GM21528 (cell line): ENCODE data around the gene CXorf58.
A peak's percentile ranks its signal among the peaks of the same experiment; 100 is the strongest.
"Not testable (repeated sequence)": the region's sequence is repeated elsewhere in the genome, so short reads cannot be mapped to it uniquely, and the experiment has no call there.

Experiments used
- ATAC-seq: cut with Tn5 transposase; IDR thresholded peaks from one replicate; pipeline ENCODE4 v1.9.1; 2021; ENCODE audit warnings: mild to moderate bottlenecking, moderate library complexity; ENCODE audit not compliant: unreplicated experiment, low FRiP score

CXorf58 gene, protein sequence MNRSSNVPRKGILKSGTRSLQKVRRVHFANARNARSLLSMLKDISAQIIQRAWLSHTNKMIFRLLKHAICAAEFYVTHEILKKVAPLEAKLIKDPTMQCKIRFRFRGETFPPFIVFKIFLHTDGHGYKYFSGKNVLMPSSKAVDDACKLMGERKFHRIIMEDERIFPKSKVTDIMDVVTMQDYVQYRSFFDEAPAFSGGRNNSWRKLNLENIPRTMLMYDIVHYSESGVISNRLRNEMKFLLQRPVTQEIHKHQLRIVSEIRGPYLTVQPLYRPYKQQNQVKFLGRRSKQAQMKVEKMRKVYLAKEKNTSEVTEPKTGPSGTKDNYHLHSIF

GRCh38 chrX:23907498-23908218 is at the start of gene CXorf58, which contains the start of gene APOO:
CXorf58 (plus strand) TSS chrX:23908006; CDS start chrX:23910303, 2,297 bp downstream.
APOO (minus strand) TSS chrX:23907938; CDS start chrX:23907702, 236 bp downstream.
- ATAC-seq = peak; percentile 95

DNA sequence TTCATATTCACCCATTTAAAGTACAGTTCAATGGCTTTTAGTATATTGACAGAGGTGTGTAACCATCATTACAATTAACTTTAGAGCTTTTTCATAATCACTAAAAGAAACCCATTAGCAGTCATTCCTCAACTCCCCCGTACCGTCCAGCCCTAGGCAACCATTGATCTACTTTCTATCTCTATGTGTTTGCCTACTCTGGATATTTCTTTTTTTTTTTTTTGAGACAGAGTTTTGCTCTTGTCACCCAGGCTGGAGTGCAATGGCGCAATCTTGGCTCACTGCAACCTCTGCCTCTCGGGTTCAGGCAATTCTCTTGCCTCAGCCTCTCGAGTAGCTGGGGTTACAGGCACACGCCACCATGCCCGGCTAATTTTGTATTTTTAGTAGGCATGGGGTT is 48.6 kb upstream of the CXorf58 start:
- ATAC-seq = not testable (repeated sequence)

- ATAC-seq = no peak
Observed at GRCh38 chrX:23861215-23861896, 46.5 kb upstream of the CXorf58 start.

GRCh38 chrX:23861952-23862351 is 45.9 kb upstream of the CXorf58 start:
- not testable (repeated sequence) for ATAC-seq

GRCh38 chrX:23864742-23865326 is 43.0 kb upstream of the CXorf58 start:
- ATAC-seq = no peak

DNA sequence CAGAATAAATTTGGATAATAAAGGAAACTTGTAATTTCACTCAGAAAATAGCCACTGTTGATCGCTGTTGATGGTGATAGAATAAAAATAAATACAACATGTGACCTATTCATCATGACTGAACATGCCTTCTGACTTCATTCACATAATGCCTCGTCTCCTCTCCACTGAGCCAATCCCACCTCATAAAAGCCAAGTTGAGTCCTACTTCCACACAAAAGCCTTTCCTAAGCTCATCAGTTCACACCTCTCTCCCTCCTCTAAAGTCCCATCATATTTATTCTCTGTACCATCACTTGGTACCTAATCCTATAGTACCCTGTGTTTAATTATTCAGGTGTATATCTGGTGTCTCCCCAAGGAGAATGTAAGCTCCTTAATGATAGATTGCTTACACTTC is 37.8 kb upstream of the CXorf58 start:
- no peak for ATAC-seq

GRCh38 chrX:23871905-23872546 is 35.8 kb upstream of the CXorf58 start:
- no peak for ATAC-seq

- no peak for ATAC-seq
Observed at GRCh38 chrX:23879380-23880090, 28.3 kb upstream of the CXorf58 start.

DNA sequence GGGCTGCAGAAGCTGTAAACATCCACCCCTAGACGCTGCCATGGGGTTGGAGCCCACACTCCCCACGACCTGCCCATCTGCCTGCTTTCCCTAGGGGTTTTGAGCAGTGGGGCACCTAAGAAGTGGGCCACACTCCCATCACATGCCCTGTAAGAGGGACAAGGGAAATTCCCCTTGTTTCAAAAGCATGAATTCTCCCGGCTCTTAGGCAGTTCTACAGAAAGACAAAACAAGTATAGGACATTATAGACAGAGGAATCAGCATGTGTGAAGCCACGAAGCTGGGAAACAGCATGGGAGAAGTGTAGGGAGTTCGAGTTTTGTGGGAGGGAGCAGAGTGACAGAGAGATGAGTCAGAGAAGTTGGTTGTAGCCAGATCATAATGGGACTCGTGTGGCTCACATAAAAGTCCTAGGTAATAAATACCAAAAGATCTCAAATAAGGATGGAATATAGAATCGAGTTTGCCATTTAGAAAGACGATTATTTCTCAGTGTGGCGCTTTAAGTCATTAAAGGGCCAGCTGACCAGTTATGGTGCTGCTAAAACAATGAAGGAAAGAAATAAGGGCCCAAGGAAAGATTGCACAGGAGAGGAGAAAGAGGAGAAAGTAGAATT is 24.0 kb upstream of the CXorf58 start:
- ATAC-seq = no peak

GRCh38 chrX:23884427-23885024 is 23.3 kb upstream of the CXorf58 start:
- no peak for ATAC-seq

DNA sequence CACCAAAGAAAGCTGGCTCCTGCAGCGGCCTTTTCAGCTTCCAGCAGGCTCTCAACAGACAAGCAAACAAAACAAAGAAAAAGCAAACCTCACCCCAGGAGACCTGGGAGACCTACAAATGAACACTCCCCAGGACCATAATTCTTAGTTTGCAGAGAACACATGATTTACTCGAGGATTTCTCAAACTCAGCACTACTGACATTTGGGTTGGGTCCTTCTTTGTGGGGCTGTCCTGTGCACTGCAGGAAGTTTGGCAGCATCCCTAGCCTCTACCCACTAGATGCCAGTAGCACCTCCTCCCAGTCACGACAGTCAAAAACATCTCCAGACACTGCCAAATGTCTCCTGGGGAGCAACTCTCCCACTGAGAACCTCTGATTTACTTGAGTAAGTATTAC is 22.0 kb upstream of the CXorf58 start:
- no peak for ATAC-seq

- no peak for ATAC-seq
Observed at GRCh38 chrX:23887451-23887850, 20.4 kb upstream of the CXorf58 start.

DNA sequence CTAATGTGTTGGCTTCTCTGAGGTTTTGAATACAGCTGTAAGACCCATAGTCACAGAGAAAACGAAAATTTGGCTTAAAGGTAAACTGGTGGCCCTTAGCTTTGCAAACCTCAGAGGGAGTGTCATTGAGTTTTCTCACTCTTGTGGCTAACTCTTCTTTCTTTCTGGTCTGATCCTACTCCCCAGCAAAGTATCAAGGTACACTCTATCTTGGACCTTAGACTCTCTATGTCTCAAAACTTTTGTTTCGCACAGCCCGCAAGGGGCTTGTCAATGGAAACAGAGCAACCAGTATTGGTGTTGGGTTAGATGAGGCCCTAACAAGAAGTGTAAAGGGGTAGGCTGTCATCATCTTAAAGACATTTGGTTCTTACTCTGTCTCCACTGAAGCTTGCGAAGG is 19.9 kb upstream of the CXorf58 start:
- no peak for ATAC-seq

GRCh38 chrX:23888887-23889501 is 18.8 kb upstream of the CXorf58 start:
- ATAC-seq = no peak

GRCh38 chrX:23890933-23891332 is 16.9 kb upstream of the CXorf58 start:
- no peak for ATAC-seq

- ATAC-seq = not testable (repeated sequence)
Observed at GRCh38 chrX:23894993-23895392, 12.8 kb upstream of the CXorf58 start.

- ATAC-seq = not testable (repeated sequence)
Observed at GRCh38 chrX:23896539-23896938, 11.3 kb upstream of the CXorf58 start.

GRCh38 chrX:23896981-23897380 is 10.8 kb upstream of the CXorf58 start:
- no peak for ATAC-seq
